ENCODE measurements around the gene C16orf54. TPM values are rescaled to one million over a fixed set of nuclear protein-coding genes. Genes with fewer than 3 reads are reported as not detected.
"Not testable (repeated sequence)": the region's sequence is repeated elsewhere in the genome, so short reads cannot be mapped to it uniquely, and the experiment has no call there.

Gene C16orf54
- total RNA-seq, 1 donor from 2014 or later: 5.2 TPM

DNA sequence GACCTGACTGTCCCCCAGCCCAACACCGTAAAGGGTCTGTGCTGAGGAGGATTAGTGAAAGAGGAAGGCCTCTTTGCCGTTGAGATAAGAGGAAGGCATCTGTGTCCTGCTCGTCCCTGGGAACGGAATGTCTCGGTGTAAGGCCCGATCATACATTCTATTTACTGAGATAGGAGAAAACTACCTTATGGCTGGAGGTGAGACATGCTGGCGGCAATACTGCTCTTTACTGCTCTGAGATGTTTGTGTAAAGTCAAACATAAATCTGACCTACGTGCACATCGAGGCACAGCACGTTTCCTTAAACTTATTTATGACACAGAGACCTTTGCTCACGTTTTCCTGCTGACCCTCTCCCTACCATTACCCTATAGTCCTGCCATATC is 5.2 kb downstream of the C16orf54 start:
- not testable (repeated sequence) for DNase-seq (ENCODE audit: low spot score)

DNA sequence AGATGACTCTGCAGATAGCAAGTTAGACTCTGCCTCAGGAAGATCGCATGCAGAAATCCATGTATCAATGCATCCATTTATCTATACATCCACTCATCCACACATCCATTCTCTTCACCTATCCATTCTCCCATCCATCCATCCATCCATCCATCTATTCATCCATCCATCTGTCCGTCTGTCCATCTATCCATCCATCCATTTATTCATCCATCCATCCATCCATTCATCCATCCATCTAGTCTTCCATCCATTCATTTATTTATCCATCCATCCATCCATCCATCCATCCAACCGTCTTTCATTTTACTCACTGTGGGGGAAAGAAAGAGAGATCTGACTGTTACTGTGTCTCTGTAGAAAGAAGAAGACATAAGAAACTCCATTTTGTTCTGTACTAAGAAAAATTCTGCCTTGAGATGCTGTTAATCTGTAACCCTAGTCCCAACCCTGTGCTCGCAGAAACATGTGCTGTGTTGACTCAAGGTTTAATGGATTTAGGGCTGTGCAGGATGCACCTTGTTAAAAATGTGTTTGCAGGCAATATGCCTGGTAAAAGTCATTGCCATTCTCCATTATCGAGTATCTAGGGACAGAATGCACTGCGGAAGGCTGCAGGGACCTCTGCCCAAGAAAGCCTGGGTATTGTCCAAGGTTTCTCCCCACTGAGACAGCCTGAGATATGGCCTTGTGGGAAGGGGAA is 5.7 kb downstream of the C16orf54 start:
- not testable (repeated sequence) for DNase-seq (ENCODE audit: low spot score)

DNA sequence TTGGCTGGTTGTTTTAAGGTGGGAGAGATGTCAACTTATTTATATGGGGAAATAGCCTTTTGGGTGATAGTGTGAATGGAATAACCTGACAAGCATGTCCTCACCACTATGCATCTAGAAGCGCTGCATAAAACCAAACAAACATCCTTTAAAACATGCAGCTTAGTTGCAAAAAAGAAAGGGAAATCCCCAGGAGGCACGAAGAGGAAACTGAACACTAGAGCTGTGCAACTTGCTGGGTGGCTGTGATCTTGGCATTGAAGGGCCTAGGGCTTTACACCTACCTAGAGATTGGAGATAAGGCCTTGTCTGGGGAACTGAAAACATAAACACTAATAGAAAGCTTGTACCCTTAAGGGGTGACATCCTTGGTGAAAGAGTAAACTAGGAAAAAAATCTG is 7.3 kb downstream of the C16orf54 start:
- DNase-seq (ENCODE audit: low spot score): no peak

DNA sequence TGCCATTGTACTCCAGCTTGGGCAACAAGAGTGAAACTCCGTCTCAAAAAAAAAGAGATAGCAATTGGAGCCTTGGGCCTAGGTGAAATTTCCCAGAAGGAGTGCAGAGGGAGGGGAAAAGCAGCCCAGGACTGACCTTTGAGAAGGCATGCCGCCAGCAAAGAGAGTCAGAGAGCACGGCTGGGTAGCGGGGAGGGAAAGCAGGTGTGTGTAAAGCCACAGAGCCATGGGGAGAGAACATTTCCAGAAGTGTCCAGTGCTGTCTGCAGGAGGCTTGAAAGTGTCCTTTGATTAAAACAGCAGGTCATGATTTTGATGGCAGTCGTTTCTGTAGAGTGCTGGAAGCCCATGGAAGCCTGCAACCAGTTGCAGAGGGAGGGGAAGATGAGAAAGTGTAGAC is 8.1 kb downstream of the C16orf54 start:
- no peak for DNase-seq (ENCODE audit: low spot score)

DNA sequence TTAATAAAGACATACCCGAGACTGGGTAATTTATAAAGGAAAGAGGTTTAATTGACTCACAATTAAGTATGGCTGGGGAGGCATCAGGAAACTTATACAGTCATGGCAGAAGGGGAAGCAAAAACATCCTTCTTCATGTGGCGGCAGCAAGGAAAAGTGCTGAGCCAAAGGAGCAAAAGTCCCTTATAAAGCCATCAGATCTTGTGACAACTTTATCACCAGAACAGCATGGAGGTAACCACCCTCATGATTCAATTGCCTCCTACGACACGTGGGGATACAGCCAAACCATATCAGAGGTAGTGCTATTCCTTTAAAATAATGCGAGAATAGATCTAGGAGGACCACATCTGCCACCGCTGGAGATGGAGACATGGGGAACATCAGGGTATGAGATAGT is 9.0 kb downstream of the C16orf54 start:
- DNase-seq (ENCODE audit: low spot score): no peak

DNA sequence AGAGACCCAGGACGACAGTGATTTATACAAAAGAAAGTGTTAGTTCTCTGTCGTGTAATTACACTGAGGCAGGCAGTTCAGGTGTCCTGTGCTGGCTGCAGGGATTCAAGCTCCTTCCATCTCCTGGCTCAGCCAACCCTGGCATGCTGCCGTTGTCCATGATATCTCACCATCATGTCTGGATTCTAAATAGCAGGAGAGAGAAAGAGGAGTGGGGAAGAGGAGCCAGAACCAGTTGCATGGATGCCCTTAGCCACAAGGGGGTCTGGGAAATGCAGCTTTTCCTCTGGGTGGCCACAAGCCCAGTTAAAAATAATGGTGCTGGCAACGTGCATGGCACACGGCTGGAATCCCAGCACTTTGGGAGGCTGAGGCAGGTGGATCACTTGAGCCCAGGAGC is 9.7 kb downstream of the C16orf54 start:
- no peak for DNase-seq (ENCODE audit: low spot score)

DNA sequence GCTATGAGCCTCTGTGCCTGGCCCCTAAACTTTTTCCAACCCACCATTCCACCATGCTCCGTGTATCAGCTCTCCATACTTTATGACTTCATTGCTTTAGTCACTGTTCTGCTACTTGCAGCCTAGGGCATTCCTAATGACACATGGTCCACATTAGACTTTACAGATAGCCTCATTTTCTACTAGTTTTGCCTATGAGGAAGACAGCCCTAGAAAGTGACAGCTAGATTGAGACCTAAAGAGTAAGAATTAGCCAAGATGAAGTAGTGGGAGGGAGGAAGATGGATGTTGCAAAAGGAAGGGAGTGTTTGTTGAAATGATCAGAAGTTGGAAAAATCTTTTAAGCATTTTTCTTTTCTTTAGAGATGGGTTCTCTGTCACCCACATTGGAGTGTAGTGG is 11.0 kb downstream of the C16orf54 start:
- no peak for DNase-seq (ENCODE audit: low spot score)

DNA sequence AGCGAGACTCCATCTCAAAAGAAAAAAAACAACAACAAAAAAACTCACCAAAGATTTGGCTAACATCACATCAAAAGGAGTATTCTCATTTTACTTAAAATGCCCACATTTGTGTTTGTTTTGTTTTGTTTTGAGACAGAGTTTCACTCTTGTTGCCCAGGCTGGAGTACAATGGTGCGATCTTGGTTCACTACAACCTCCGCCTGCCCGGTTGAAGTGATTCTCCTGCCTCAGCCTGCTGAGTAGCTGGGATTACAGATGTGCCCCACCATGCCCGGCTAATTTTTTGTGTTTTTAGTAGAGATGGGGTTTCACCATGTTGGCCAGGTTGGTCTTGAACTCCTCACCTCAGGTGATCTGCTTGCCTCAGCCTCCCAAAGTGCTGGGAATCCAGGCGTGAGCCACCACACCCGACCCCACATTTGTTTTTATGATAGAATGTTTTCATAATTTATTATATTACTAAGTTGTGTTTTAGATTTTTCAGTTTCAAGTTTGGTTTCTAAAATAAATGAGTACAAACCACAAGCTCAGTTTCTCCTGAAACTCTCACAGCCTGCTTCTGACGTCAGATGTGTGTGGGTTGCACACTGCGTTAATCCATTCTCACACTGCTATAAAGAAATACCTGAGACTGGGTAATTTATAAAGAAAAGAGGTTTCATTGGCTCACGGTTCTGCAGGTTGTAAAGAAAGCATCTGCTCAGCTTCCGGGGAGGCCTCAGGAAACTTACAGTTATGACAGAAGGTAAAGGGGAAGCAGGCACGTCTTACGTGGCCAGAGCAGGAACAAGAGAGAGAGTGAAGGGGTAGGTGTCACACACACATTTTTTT is 13.8 kb downstream of the C16orf54 start:
- DNase-seq (ENCODE audit: low spot score): not testable (repeated sequence)

DNA sequence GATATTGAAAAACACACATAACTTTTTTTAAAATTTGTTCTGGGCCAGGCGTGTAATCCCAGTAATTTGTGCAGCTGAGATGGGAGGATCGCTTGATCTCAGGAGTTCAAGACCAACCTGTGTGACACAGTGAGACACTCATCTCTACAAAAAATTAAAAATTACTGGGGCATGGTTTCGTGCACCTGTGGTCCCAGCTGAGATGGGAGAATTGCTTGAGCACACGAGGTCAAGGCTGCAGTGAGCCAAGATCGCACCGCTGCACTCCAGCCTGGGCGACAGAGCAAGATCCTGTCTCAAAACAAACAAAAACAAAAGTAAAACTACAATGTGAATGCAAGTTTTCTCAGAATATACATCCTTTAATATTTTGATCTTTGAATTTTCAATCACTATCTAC is 15.1 kb downstream of the C16orf54 start:
- no peak for DNase-seq (ENCODE audit: low spot score)

DNA sequence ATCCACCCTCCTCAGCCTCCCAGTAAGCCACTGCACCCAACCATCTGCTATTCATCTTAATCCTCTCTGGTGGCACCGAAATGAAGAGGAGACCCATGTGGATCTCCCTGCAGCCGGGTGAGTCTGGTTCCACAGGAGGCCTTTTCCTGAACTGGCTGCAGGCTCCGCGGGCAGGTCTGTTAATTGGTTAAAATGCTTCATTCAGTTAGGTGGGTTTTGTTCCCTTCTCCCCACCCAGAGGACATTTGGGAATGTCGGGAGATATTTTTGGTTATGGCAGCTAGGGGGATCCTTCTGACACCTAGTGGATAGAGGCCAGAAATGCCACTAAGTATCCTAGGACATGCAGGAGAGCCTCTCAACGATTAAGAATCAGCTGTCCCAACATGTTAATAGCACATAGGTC is 16.7 kb downstream of the C16orf54 start:
- DNase-seq (ENCODE audit: low spot score): no peak

DNA sequence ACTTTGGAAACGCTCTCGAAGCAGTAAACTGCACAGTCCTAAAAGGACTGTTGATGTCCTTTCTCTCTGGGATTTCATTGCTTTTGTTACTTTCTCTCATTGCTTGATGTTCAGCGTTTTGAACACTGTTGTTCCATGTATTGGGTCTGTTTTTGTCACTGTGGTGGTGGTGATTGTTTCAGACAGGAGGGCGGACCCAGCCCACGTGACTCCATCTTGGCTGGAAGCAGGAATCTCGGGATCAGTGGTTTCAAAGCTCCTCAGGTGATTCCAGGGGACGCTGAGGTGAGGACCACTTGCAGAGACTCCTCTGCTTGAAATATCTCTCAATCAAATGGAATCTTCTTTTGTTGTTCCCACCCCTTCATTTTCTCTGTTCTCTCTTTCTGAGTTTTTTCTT is 18.3 kb downstream of the C16orf54 start:
- DNase-seq (ENCODE audit: low spot score): no peak

DNA sequence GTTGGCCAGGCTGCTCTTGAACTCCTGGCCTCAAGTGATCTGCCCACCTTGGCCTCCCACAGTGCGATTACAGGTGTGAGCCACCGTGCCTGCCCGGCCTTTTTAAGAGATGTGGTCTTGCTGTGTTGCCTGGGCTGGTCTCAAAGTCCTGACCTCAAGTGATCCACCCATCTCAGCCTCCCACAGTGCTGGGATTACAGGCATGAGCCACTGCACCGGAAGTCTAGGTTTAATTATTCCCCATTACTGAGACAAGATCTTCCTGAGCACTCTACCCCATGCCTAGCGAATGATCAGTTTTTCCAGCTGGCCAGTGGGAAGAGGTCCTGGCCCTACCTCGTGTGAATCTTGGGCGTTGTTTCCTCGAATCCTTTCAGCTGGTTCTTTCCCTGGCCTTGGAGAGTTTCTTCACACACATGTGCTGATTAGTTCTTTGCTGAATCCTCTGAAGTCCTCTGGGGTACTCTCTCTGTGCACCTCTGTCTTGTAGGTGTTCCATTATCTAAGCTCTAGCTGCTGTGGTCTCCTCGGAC is 18.9 kb downstream of the C16orf54 start:
- DNase-seq (ENCODE audit: low spot score): no peak

DNA sequence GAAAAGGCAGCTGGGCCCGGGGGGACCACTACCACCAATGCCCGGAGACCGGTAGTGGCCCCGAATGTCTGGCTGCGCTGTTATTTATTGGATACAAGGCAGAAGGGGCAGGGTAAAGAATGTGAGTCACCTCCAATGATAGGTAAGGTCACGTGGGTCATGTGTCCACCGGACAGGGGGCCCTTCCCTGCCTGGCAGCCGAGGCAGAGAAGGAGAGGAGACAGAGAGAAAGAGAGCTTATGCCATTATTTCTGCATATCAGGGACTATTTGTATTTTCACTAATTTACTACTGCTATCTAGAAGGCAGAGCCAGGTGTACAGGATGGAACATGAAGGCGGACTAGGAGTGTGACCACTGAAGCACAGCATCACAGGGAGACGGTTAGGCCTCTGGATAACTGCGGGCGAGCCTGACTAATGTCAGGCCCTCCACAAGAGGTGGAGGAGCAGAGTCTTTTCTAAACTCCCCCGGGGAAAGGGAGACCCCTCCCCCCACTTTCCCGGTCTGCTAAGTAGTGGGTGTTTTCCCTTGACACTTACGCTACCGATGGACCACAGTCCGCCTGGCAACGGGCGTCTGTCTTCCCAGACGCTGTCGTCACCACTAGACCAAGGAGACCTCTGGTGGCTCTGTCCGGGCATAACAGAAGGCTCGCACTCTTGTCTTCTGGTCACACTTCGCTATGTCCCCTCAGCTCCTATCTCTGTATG is 24.5 kb downstream of the C16orf54 start:
- not testable (repeated sequence) for DNase-seq (ENCODE audit: low spot score)

DNA sequence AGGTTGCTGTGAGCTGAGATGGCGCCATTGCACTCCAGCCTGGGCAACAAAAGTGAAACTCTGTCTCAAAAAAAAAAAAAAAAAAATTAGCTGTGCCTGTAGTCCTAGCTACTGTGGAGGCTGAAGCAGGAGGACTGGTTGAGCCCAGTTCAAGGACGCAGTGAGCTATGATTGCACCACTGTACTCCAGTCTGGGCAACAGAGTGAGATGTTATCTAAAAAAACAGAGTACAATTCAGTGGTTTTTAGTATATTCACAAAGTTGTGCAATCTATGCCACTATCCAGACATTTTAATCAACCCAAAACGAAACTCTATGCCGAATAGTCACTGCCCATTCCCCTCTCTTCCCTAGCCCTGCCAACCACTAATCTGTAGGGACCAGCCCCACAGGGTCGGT is 25.1 kb downstream of the C16orf54 start:
- DNase-seq (ENCODE audit: low spot score): no peak

DNA sequence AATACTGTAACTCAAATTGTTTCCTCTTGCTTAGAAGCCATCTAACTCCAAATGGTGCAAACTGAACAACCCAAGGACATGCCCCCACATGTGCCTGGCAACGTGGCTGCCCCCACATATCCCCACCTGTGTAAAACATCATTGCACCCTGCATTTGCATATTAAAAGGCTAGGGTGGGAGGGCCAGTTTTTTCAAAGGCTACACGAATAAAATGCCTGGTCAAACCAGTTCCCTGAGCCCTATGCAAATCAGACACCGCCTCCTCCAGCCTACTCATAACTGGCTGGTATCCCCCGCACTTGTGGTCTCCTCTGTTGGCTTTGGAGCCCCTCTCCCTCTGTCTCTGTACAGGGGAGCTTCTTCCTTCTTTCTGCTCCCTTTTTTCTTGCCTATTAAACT is 26.7 kb downstream of the C16orf54 start:
- DNase-seq (ENCODE audit: low spot score): no peak

DNA sequence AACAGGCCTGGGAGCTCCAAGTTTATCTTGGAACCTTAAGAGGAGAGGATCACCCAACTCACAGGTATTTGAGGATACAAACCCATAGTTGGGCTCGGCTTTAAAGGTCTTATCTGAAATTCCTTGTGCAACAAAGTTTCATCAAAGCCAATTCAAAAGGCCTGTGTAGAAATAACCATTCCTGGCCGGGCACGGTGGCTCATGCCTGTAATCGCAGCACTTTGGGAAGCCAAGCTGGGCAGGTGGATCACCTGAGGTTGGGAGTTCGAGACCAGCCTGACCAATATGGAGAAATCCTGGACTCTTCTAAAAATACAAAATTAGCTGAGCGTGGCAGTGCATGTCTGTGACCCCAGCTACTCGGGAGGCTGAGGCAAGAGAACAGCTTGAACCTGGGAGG is 28.7 kb downstream of the C16orf54 start:
- DNase-seq (ENCODE audit: low spot score): no peak

DNA sequence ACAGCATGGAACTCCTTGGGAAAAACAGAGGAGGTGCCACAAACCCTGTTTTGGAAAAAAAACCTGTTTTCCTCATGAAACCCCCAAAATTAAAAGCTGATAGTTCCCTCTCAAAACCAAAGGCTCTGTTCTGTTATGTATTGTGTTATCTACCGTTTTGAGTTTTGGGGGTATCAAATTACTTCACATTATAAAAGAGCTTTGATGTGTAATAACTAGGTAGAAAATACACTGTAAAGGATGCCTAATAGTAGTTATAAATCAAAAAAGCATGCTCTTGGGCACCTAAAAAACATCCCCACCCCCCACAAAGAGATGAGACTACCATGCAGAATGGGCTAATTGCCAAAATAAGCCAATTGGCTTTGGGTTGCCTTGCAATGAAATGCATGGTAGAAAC is 30.8 kb downstream of the C16orf54 start:
- no peak for DNase-seq (ENCODE audit: low spot score)

DNA sequence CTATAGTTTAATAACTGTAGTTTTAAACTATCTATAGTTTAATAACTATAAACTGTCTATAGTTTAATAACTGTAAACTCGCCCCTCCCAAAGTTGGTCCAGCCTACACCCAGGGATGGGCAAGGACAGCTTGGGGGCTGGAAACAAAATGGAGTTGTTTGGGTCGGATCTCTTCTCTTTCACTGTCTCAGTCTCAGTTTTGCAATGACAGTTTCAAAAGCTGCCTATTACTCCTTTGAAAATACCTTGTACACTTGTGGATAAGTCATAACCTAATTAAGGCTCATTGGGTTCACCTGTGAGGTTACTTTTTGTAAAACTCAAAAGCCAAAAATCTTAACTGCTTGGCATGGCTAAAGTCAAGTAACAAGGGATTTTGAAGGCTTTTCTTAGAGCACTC is 31.4 kb downstream of the C16orf54 start:
- DNase-seq (ENCODE audit: low spot score): no peak

DNA sequence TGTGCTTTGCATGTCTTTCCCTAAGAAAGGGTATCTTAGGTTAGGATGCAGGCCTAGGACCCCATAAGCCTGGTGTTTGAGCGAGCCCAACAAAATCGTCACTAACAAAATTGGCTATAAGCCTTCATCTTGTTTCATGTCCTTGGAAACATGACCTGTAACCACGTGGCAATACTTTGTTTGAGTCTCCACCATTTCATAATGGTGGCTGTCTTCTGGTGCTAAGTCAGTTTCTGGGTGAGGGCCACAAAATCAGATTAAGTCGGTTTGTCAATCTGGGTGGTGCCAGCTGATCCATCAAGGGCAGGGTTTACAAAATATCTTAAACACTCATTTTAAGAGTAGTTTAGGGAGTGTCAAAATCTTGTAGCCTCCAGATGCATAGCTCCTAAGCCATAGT is 33.0 kb downstream of the C16orf54 start:
- DNase-seq (ENCODE audit: low spot score): no peak

DNA sequence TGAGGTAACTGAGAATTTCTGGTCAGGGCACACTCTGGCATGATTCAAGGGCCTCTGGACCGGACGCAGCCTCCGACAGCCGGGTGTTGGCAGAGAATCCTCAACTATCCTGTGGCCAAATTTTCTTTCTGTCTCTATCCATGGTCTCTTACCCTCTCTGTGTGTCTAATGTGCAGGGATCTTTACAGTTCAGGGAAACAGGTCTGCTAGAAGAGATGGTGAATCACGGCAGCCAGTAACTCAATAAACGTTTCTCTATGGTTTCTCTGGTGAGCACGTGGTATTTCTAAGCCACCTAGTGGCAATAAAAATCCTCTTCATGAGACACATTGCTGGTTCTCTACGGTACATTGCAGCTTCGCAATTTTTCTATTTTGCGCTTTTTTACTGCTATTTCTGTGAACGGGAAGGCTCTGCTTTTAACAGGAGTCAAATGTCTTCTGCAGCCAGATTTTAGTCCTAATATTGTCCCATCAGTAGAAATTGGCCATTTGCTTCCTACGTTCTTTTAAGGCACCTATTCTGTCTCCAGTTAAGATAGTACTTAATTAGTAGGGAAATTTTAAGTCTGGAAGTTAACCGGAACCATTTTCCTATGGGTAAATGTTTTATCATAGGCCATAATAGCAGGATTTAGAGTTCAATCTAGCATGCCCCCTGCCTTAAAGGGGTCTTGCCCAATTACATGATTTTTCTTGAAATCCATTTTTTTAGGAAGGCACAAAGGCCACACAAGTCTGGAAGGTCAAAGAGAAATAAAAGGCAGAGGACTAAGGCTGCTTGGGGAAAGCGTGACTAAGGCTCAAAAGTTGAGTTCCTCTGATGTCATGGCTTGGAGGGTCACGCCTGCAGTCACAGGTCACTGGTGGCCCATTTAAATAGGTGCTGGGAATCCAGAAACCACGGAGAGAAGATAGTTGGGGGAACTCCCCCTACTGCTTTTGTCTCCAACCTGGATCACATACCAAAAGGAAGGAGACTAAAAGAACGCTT is 35.3 kb downstream of the C16orf54 start:
- DNase-seq (ENCODE audit: low spot score): no peak

DNA sequence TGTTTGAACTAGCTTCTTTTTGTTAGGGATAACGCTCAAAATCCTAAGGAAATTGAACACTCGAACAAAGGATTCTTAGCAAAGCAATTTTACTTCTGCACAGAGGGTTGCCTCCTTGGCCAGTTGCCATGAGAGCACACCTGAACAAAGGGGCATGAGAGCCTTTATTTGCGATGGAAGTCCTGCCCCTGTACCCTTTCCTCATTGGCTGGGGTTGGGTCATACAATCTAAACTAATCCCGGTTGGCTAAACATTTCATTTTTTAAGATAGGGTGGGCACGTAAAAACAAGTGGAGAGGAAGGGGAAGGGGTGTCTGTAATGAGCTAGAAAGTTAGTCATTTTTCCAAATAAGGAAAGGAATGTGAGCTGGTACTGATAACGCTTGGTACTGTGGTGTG is 36.1 kb downstream of the C16orf54 start:
- DNase-seq (ENCODE audit: low spot score): not testable (repeated sequence)
